ENCODE results near the gene LRGUK.

Gene LRGUK

GRCh38 chr7:134129856-134130523 lies 2.9 kb downstream of the LRGUK start:
- DNase-seq: no peak

DNA sequence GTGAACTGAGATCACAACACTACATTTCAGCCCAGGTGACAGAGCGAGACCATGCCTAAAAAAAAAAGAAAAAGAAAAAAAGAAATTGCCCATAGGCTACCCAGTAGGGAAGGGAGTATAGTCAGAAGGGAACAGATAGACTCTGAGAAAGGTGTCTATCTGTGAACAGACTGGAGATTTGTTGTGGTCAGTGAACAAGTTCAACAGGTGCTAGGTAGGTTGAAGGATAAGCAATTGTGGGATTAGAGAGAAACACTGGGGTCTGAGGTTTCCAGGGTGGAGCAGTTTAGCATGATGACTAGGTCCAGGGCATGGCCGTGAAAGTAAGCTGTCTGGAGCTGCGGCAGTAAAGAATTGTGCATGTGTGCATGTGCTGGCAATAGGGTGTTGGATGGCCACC lies 6.9 kb downstream of the LRGUK start:
- no peak for DNase-seq

GRCh38 chr7:134140889-134141867 lies 14.0 kb downstream of the LRGUK start:
- peak; percentile 40 to 46 for DNase-seq

- DNase-seq: no peak
These were observed 14.7 kb downstream of the LRGUK start for GRCh38 chr7:134141868-134142264.

DNA sequence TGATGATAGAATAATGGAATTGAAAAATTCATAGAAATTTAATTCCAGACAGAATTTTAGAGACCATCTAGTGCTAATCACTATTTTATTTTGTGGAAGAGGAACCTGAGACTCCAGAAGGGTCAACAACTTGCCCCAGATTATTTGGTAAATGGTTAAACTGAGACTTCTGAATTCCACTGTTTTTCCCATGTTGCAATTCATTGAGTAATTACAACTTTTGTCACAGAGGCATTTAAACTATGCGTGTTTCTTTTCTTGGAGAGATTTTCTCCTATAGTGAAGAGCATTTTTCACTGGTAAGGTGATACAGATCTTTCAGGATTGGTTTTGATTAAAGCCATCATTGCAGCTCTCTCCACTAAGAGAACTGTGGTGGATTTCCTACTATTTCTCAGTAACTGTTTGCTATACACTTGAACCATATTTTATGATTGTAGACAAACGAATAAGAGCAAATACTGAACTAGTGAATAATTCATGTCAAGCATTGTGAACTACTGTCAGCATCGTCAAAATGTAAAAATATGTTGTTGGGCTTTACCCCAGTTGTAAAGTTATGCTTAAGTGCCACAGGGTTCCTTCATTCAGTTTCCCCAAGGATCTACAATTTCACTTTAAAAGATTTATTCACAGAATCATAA lies 26.5 kb downstream of the LRGUK start:
- no peak for DNase-seq

- no peak for DNase-seq
These were observed 27.5 kb downstream of the LRGUK start for GRCh38 chr7:134154581-134155130.

- no peak for DNase-seq
These were observed 28.1 kb downstream of the LRGUK start for GRCh38 chr7:134155206-134155605.

GRCh38 chr7:134155871-134156270 lies 28.7 kb downstream of the LRGUK start:
- no peak for DNase-seq

GRCh38 chr7:134165252-134165651 lies 38.1 kb downstream of the LRGUK start:
- no peak for DNase-seq

GRCh38 chr7:134167250-134167649 lies 40.1 kb downstream of the LRGUK start:
- DNase-seq: no peak

DNA sequence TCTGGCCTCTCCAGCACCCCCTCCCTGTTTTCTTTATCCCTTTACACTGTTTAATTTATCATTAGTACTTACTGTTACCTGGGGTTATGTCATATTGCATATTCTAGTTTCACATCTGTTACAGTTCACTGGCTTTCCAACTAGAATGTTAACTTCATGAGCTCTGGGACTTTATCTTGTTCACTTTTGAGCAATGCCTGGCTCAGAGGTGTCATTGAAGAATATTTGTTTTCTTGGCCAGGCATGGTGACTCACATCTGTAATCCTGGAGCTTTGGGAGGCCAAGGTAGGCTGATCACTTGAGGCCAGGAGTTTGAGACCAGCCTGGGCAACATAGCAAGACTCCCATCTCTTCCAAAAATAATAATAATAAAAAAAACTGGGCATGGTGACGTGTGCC lies 40.7 kb downstream of the LRGUK start:
- no peak for DNase-seq

DNA sequence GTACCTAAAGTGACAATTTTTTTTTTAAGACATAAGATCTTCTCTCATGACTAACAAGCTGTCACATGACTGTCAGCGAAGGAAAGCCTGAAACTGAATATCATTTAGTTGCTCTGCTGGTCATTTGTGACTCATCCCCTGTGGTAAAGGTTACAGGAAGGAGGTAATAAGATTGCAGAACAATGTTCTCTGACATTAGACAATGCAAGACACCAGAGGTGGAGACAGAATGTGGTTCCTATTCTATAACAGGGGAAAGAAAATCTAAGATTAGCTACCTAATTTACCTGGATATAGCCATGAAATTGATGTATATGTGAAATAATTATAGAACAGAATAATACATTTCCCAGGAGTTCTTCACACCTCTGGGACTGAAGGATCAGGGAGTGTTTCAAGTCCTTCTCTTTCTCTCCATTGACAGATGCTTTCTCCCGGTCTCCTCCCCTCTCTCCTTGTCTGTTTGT lies 47.7 kb downstream of the LRGUK start:
- DNase-seq: peak; percentile 15 to 44

GRCh38 chr7:134175334-134176036 lies 48.3 kb downstream of the LRGUK start:
- DNase-seq: no peak

DNA sequence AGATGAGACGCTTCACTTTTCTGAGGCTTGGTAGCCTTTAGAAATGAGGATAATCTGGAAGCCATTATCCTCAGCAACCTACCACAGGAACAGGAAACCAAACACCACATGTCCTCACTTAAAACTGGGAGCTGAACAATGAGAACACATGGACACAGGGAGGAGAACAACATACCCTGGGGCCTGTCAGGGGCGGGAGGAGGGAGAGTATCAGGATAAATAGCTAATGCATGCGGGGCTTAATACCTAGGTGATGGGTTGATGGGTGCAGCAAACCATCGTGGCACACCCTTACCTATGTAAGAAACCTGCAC lies 48.9 kb downstream of the LRGUK start:
- no peak for DNase-seq

DNA sequence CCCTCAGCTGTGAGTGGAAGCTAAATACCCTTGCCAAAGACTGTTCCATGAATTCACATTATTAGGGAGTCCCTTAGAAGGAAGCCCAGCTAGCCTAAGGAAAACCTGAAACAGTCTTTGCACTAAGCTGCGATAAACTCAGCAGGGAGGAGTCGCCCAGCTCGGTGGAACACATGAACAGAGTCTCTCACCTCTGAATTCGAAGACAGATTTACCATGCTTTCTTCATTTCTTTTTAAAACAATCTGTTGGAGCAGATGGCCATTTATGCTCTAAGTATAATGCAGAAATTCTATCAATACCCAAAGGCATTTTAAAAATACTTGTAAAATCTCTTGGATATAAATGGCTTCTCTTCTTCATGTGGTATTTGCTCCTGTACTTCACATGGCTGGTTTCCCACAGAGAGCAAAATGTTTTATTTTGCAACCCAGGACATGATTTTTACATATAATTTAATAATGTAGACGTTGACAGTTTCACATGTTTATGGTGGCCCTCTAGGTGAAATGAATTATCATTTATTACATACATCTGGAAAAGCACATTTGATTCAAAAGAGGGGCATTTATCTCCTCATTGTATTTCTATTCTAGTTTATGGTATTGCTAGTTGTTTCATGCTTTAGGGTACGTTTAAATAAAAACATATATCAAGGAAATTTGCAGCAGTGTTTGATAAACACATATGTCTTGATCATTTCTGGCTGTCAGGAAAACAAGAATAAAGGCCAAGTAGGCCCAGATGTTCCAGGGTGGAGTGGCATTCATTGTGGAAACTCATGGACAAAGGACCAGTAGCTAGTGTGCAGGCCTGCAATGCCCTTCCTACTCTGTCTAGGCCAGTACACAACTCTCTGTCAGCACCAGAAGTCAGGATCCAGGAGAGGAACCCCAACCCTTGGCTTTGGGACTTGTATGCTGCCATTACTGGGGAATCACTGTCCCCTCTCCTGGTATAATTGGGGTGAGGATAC lies 52.2 kb downstream of the LRGUK start:
- DNase-seq: no peak

DNA sequence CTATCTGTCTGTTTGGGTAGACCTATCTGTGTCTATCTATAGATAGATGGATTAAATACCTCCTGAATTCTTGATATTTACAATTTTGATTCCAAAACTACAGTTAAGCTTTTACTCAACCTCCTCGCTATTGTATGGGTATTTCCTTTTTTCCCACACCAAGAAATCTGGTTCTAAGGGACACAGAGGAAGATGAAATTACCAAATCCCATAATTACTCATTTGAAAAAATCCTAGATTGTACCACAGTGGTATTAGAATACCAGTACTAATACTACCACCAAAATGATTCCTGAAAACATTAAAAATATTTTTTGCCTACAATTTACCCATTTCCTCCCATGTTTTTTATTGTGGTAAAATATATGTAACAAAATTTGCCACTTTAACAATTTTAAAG lies 53.2 kb downstream of the LRGUK start:
- no peak for DNase-seq

DNA sequence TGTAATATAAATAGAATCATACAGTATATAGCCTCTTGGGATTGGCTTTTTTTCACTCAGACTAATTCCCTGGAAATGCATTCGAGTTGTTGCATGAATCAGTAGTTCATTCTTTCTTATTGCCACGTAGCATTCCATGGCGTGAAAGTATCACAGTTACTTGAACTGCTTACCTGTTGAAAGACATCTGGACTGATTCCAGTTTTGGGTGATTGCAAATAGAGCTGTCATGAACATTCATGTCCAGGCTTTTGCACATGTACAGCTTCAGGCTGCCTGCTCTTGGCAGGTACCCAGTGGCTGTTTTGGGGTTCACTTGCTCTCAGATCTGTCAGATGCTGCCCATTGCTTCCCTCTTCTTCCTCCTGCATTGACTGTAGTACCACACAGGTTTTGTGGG lies 54.9 kb downstream of the LRGUK start:
- DNase-seq: no peak

DNA sequence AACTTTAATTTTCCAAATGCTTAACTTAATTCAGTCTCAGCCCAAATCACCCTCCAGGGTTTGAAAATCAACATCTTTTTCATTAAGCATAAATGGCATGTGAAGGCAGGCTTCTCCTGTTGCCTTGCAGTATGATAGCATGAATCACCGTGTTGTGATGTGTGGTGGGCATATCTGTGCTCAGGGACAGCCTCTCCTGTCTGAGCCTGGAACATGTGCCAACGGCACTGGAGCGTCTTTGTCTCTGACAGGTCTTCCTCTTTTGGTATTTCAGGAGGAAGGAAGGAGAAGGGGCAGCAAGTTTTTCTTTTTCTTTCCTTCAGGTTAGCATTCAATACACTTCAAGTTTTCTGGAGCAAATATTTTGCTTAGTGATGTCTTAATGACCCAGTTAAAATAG lies 57.6 kb downstream of the LRGUK start:
- DNase-seq: no peak

DNA sequence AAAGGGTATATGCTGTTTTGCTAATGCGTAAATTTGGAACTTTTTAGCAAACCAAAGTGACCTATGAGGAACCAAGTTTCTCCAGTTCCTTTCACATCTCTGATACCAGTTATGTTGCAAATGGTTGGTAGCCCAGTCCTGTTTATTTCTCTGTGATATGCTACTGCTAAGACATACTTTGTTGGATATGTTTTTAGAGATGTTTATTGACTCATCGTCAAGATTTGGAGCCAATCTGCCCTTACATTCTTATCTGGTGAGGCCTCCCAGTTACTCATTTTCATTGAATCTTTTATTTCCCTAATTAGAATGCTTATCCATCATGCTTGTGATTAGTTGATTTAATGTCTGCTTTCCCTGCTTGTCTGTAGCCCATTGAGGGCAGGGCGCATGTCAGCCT lies 58.9 kb downstream of the LRGUK start:
- DNase-seq: no peak

GRCh38 chr7:134186801-134187200 lies 59.7 kb downstream of the LRGUK start:
- DNase-seq: no peak

DNA sequence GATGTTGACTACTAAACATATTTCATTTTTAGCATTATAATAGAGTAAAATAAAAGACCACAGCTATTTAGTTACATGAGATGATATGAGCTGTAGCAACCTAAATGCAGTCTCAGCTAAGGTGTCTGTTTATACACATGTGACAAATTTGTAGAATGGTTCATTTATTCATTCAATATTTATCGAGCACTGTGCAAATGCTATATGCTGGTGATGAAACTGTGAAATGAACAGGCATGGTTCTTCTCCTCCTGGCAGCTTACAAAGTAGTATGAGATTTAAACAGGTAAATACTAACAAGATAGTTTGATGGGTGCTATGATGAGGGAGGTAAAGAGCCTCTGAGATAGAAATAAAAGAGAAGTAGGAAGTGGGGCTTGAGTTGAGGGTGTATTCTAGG lies 60.8 kb downstream of the LRGUK start:
- no peak for DNase-seq

DNA sequence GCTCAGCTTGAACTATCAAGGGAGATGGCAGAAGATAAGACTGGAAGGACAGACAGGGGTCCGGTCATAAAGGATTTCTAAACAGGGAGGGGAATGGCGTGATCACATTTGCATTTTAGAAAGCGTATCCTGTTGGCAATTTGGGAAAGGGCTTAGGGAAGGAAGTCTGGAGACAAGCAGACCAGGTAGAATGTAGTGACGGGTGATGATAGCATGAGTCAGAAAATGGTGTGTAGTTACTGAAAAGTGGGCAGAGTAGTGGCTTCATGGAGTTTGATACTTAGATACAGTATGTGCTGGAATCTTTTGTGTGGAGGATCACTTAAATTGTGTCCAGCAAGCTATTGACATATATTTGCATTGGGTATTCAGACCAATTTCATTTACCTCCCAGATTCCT lies 61.2 kb downstream of the LRGUK start:
- DNase-seq: no peak
